H1 (cell line): Measurements from ENCODE around the gene MBD3L1.

Source experiments
- CHD2 ChIP-seq: IDR thresholded peaks from 2 replicates; pipeline ENCODE4 v1.6.1; 2012; ENCODE audit warnings: low read length, improper control_type of control experiment
- EZH2 ChIP-seq: fragments of 200-600 bp; sonication (generic); IDR thresholded peaks from 2 replicates; pipeline ENCODE4 v1.7.1; 2012; ENCODE audit warnings: low read depth, mild to moderate bottlenecking, moderate library complexity, low read length, inconsistent platforms; ENCODE audit not compliant: severe bottlenecking
- RBBP5 ChIP-seq: IDR thresholded peaks from 2 replicates; pipeline ENCODE4 v1.7.1; 2012; ENCODE audit warnings: low read depth, mild to moderate bottlenecking, inconsistent platforms, low read length, moderate library complexity, borderline replicate concordance
- RFX5 ChIP-seq: IDR thresholded peaks from 2 replicates; pipeline ENCODE4 v1.6.1; 2011; ENCODE audit warnings: low read depth, low read length, improper control_type of control experiment, borderline replicate concordance
- SIN3A ChIP-seq, 2 experiments: IDR thresholded peaks in 1 of 2; conservative IDR thresholded peaks in 1 of 2; 2 replicates each; pipeline ENCODE4 v1.6.1; 2011 to 2012; ENCODE audit warnings: low read length in 2 of 2, improper control_type of control experiment in 1 of 2, low read depth in 1 of 2, mild to moderate bottlenecking in 1 of 2
- TF ChIP-seq, protein P1 (sequence below): IDR thresholded peaks from 2 replicates; pipeline ENCODE4 v1.6.1; 2011; ENCODE audit warnings: low read length, improper control_type of control experiment
- TF ChIP-seq, protein P2 (sequence below), 3 experiments: IDR thresholded peaks; 1 replicate in 2 of 3; 2 replicates in 1 of 3; pipeline versions ENCODE4 v1.5.1 to v1.6.1; 2011; ENCODE audit warnings: low read length in 3 of 3, mild to moderate bottlenecking in 3 of 3, inconsistent platforms in 2 of 3, low read depth in 1 of 3, moderate library complexity in 1 of 3; ENCODE audit not compliant: insufficient read depth in 1 of 3; ENCODE audit errors: control extremely low read depth in 1 of 3

DNA sequence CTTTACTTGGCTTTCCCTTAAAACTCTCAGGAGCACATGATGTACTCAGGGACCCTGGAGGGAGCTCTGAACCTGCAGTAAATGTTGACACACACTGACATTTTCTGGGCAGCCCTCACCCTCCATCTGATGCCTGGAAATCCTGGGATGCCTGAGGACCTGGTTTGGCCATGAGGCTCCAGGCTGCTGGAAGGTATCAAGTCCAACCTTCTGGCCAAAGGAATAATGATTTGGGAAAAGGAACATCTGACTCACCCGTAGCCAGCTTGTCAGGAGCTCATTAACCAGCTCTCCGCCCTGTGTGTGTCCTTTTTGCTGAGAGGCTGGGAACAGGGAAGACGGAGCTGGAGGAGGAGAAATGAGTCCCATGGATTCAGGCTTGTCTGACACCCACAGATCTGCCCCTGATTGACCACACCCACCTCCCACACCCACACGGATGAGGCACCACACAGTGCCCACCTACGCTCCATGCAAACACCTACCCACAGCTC, 10.4 kb upstream of the MBD3L1 start:
- TF ChIP-seq, protein P1, sequence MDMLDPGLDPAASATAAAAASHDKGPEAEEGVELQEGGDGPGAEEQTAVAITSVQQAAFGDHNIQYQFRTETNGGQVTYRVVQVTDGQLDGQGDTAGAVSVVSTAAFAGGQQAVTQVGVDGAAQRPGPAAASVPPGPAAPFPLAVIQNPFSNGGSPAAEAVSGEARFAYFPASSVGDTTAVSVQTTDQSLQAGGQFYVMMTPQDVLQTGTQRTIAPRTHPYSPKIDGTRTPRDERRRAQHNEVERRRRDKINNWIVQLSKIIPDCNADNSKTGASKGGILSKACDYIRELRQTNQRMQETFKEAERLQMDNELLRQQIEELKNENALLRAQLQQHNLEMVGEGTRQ, result no peak
- TF ChIP-seq SIN3A (conservative IDR thresholded peaks at IDR 0.05 in 1 of 2, IDR thresholded peaks at IDR 0.05 in 1 of 2; ENCODE audit: low read depth in 1 of 2, low read length in 2 of 2) (no peak), RFX5 (no peak), CHD2 (no peak), EZH2 (no peak), RBBP5 (no peak)
- TF ChIP-seq, protein P2, sequence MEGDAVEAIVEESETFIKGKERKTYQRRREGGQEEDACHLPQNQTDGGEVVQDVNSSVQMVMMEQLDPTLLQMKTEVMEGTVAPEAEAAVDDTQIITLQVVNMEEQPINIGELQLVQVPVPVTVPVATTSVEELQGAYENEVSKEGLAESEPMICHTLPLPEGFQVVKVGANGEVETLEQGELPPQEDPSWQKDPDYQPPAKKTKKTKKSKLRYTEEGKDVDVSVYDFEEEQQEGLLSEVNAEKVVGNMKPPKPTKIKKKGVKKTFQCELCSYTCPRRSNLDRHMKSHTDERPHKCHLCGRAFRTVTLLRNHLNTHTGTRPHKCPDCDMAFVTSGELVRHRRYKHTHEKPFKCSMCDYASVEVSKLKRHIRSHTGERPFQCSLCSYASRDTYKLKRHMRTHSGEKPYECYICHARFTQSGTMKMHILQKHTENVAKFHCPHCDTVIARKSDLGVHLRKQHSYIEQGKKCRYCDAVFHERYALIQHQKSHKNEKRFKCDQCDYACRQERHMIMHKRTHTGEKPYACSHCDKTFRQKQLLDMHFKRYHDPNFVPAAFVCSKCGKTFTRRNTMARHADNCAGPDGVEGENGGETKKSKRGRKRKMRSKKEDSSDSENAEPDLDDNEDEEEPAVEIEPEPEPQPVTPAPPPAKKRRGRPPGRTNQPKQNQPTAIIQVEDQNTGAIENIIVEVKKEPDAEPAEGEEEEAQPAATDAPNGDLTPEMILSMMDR (IDR thresholded peaks at IDR 0.05; ENCODE audit: control extremely low read depth in 1 of 3, insufficient read depth in 1 of 3, low read depth in 1 of 3, low read length in 3 of 3), result no peak
